ENCODE data around the gene TGFBR2.

The TGFBR2 gene

DNA sequence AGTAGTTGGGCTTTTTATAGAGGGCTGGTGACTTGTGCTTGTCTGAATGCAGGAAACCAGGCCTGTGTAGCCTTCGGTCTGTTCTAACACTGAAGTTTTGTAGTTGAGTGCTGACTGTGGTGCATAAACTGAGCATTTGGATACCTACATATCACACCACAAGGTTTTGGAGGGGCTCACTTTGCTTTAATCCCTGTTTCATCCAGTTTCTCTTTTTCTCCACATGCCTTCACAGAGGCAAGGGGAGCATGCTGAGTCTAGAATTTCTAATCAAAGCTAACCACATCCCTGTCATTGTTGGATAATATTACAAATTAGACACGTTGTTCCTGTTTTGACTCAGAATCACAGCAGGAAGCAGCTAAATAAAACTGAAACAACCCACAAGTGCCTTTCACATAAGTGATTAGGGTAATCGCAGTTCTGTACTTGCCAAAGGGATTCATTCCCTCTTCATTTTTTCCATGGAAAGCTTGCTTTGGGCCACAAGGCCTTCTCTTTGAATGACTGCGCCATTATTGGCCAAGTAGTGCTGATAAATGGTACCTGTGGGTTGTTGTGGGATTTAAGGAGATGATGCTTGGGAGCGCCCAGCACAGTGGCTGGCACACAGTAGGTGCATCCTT, 48.9 kb downstream of the TGFBR2 start:
- peak; percentile 30 for DNase-seq (ENCODE audit: extremely low read depth, insufficient read length)
- Histone ChIP-seq H3K27me3 (replicated peaks; ENCODE audit: control insufficient read depth, insufficient read depth, low read length) (no peaks in the 10 kb centered on the region), H3K4me3 (replicated peaks; ENCODE audit: low read depth, low read length) (no peak overlapping the region), H3K36me3 (ENCODE audit: control insufficient read depth, insufficient read depth, low read length) (no peaks in the 10 kb centered on the region)
- TF ChIP-seq, protein P1, sequence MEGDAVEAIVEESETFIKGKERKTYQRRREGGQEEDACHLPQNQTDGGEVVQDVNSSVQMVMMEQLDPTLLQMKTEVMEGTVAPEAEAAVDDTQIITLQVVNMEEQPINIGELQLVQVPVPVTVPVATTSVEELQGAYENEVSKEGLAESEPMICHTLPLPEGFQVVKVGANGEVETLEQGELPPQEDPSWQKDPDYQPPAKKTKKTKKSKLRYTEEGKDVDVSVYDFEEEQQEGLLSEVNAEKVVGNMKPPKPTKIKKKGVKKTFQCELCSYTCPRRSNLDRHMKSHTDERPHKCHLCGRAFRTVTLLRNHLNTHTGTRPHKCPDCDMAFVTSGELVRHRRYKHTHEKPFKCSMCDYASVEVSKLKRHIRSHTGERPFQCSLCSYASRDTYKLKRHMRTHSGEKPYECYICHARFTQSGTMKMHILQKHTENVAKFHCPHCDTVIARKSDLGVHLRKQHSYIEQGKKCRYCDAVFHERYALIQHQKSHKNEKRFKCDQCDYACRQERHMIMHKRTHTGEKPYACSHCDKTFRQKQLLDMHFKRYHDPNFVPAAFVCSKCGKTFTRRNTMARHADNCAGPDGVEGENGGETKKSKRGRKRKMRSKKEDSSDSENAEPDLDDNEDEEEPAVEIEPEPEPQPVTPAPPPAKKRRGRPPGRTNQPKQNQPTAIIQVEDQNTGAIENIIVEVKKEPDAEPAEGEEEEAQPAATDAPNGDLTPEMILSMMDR (IDR thresholded peaks at IDR 0.05; ENCODE audit: insufficient read depth, low read length, poor library complexity, severe bottlenecking), result no peak

DNA sequence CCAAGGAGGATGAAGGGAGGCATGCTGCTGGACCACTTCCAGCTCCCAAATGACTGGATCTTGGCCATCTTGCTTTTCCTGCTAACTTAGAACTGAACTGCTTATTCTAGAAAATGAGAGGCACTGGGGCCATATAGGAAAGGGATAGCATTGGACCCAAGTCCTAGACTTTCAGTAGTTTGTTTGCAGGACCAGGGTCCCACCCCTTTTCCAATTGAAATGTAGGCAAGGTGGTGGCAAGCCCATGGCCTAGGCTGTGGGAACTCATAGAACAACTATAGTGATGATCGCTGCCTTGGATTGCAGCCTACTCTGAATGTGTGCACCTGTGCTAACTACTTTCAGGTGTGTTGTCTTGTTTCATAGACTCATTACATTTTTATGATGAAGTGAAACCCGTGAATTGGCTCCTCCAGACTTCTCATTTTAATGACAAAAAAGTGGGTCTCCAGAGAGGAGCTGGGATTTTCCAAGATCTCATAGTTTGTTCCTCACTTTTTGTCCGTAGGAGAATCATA, 50.3 kb downstream of the TGFBR2 start:
- no peak for DNase-seq (ENCODE audit: extremely low read depth, insufficient read length)
- H3K27me3 ChIP-seq (replicated peaks; ENCODE audit: control insufficient read depth, insufficient read depth, low read length), result no peaks in the 10 kb centered on the region
- H3K4me3 ChIP-seq (replicated peaks; ENCODE audit: low read depth, low read length), result no peak overlapping the region
- TF ChIP-seq, protein P1 (IDR thresholded peaks at IDR 0.05; ENCODE audit: insufficient read depth, low read length, poor library complexity, severe bottlenecking), result no peak
- H3K36me3 ChIP-seq (ENCODE audit: control insufficient read depth, insufficient read depth, low read length), result no peaks in the 10 kb centered on the region

GRCh38 chr3:30657914-30658313, 51.5 kb downstream of the TGFBR2 start:
- TF ChIP-seq, protein P1 (IDR thresholded peaks at IDR 0.05; ENCODE audit: insufficient read depth, low read length, poor library complexity, severe bottlenecking), result no peak
- Histone ChIP-seq H3K36me3 (ENCODE audit: control insufficient read depth, insufficient read depth, low read length) (no peaks in the 10 kb centered on the region), H3K4me3 (replicated peaks; ENCODE audit: low read depth, low read length) (no peak overlapping the region), H3K27me3 (replicated peaks; ENCODE audit: control insufficient read depth, insufficient read depth, low read length) (no peaks in the 10 kb centered on the region)
- DNase-seq (ENCODE audit: extremely low read depth, insufficient read length), result no peak

GRCh38 chr3:30658328-30659052, 52.1 kb downstream of the TGFBR2 start:
- Histone ChIP-seq H3K36me3 (ENCODE audit: control insufficient read depth, insufficient read depth, low read length) (no peaks in the 10 kb centered on the region), H3K4me3 (replicated peaks; ENCODE audit: low read depth, low read length) (no peak overlapping the region), H3K27me3 (replicated peaks; ENCODE audit: control insufficient read depth, insufficient read depth, low read length) (no peaks in the 10 kb centered on the region)
- DNase-seq (ENCODE audit: extremely low read depth, insufficient read length), result peak; percentile 32
- TF ChIP-seq, protein P1 (IDR thresholded peaks at IDR 0.05; ENCODE audit: insufficient read depth, low read length, poor library complexity, severe bottlenecking), result no peak

DNA sequence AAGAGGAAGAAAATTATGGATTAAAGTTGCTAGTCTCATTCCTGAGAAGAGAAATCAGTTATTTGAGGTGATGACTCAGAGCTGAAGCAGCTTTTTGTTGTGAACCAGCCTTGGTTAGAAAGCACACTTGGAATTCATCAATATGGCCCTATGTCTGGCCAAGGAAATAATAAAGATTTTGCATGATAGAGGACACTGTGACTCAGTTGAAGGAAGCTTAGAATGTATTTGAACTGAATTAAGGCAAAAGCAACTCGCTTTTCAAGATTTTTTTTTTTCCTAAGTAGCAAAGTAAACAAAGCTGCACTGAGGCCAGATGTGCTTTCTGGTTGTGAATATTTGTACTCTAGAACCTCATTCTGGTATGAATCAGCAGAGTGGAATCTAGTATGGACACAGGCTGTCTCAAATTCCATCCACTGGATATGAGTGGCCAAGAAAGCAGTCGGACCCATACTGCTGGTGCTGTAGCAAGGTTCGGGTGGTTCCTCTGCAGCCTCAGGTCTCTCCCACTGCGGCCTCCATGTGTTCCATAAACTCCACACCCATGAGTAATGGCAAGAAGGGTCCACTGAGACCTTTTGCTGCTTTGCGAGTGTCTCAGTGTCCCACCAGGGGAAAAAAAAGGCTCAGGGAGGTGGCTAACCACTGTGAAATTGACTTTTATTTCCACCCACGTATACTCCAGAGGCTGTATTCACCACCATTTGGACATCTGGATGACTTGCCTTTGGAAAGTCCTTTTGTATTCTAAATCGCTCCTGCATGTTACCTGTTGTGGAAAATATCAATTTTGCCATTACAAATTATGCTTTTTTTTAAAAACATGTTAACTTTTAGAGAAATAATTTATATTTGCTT, 53.1 kb downstream of the TGFBR2 start:
- TF ChIP-seq, protein P1 (IDR thresholded peaks at IDR 0.05; ENCODE audit: insufficient read depth, low read length, poor library complexity, severe bottlenecking), result no peak
- Histone ChIP-seq H3K4me3 (replicated peaks; ENCODE audit: low read depth, low read length) (no peak overlapping the region), H3K27me3 (replicated peaks; ENCODE audit: control insufficient read depth, insufficient read depth, low read length) (no peaks in the 10 kb centered on the region), H3K36me3 (ENCODE audit: control insufficient read depth, insufficient read depth, low read length) (no peaks in the 10 kb centered on the region)
- DNase-seq (ENCODE audit: extremely low read depth, insufficient read length), result no peak
